ENCODE data around the gene PSMD6.

PSMD6 gene

DNA sequence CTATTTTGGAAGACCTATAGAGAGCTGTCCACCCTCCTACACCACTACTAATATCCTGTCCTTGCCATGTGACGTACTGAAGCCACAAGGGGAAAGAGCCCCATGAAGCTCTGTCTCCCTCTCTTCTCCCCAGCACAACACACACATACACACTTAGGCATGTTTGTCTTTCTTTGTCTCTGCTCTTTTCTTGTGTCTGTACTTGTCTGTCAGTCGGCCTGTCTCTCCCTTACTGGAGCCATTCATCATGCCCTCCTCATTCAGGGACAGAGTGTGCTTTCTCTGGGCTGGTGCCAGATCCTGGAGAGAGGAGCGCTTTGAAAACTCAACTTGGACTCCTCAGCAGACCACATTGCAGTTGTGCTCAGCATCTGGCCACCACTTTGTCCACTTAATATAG lies 47.6 kb downstream of the PSMD6 start:
- no peak for DNase-seq

GRCh38 chr3:63974451-63974850 lies 48.8 kb downstream of the PSMD6 start:
- no peak for DNase-seq

GRCh38 chr3:63973406-63973805 lies 49.9 kb downstream of the PSMD6 start:
- DNase-seq: no peak

- DNase-seq: no peak
Observed at GRCh38 chr3:63972987-63973386, 50.3 kb downstream of the PSMD6 start.

GRCh38 chr3:63972196-63972595 lies 51.1 kb downstream of the PSMD6 start:
- DNase-seq: no peak

DNA sequence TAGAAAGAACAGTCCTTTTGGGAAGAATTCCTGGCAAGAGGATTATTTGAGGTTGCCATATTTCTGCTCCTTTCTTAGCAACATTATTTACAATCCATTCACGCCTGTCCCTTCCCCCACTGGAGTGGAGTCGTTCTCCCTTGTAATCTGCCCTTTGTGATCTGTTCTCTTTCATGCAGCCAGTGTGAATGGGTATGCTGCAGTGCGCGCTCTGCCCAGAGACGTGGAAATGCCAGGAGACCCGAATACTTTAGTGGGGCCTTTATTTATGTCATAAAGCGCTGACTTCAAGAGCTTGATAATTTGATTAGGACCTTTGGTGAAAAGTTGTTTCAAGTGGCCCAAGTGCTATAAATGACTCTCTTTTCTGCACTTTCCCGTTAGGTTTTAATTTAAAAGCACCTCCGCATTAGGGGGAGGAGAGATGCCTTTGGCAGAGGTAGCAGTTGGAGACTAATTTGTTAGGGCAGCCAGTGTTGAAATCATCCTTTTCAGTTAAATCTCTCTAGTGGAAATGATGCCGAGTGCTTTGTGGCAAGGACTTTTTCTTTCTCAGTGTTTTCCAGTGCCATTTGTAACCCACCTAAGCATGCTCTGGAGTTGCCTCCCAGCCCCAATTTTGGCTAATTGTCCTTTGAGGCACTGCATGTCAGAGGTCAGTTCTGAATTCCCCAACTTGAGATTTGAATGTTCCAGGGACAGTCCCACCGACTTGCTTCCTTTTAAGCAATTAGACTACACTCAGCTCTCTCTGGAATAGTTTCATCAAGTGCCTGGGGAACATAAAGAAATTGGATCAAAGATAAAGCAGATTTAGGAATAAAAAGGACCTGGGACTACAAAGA lies 52.4 kb downstream of the PSMD6 start:
- DNase-seq: no peak

DNA sequence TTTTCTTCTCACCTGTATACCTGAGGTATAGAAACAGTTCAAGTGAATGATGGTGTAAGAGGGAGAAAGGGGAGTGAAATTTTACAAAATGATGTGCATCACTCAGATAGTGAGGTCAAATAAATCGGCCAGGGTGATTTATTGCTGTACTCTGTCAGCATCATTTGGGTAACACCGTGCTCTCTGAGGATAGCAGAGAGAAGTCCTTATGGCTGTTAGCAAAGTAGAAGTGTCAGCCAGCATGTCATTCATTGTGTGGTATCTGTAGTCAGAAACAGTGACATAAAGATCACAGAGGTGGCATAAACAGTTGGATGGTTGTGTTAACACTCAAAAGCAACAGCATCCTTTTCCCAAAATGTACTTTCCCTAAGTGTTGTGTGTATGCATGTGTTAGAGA lies 53.4 kb downstream of the PSMD6 start:
- peak; percentile 19 for DNase-seq

- no peak for DNase-seq
Observed at GRCh38 chr3:63968612-63969350, 54.5 kb downstream of the PSMD6 start.

DNA sequence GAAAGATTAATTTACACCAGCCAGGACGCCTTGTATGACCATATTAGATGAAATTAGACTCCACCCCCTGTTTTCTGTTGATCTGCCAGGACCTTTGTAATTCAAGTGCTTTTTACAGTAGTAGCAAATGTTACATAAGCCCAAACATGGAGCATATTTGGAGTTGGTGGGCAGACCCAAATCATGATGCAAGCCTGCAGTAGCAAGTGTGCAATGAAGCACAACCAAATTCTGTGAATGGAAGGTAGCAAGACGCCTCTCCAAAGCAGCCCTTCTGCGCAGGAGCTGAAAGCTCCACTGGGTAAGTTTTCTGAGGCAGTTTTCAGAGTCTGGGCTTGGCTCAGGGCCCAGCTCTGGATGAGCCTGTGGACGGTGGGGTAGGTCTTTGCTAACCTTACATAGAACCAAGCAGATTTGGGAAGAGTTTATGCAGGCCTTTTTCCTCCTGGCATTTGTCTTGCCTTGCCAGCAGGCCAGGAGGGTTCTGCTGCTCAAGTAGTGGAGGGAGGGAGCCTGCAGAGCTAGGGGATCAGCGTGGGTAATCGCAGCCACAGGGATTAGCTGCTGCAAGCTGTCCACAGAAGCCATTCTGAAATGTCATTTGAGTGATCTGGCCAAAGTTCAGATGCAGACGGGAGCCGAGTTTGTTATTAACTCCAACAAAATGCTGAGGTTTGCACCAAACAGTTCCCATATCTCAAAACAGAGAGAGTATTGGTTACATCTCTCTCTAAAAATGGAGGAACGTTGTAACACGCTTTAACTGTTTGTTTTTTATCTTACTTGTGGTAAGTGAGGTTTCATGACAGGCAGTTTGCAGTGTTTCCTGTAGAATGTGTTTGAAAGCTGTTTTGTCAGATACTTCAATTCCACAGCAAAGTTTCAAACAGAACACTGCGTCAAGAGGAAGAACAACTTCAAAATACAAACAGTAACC lies 55.4 kb downstream of the PSMD6 start:
- peak; percentile 55 for DNase-seq

- peak; percentile 17 for DNase-seq
Observed at GRCh38 chr3:63966871-63967270, 56.4 kb downstream of the PSMD6 start.

- no peak for DNase-seq
Observed at GRCh38 chr3:63966007-63966406, 57.3 kb downstream of the PSMD6 start.

- DNase-seq: peak; percentile 40
Observed at GRCh38 chr3:63964681-63965485, 58.4 kb downstream of the PSMD6 start.

- no peak for DNase-seq
Observed at GRCh38 chr3:63963496-63963895, 59.8 kb downstream of the PSMD6 start.

GRCh38 chr3:63961891-63962290 lies 61.4 kb downstream of the PSMD6 start:
- peak; percentile 62 for DNase-seq

Measured in activated CD4-positive, alpha-beta T cell treated with anti-CD3 and anti-CD28 coated beads, Interleukin-2, Interleukin-6, amounts not matched to agents 100 ng/mL and 50 ng/mL, durations not matched to agents 16 hours and 8 hours (primary cell).